ENCODE data around the gene NKD1. TPM values are rescaled to one million over a fixed set of nuclear protein-coding genes. Genes with fewer than 3 reads are reported as not detected.

Gene NKD1
- total and polyA plus RNA-seq, 7 donors, result under 0.01 to 18.0 (median 6.7) TPM

DNA sequence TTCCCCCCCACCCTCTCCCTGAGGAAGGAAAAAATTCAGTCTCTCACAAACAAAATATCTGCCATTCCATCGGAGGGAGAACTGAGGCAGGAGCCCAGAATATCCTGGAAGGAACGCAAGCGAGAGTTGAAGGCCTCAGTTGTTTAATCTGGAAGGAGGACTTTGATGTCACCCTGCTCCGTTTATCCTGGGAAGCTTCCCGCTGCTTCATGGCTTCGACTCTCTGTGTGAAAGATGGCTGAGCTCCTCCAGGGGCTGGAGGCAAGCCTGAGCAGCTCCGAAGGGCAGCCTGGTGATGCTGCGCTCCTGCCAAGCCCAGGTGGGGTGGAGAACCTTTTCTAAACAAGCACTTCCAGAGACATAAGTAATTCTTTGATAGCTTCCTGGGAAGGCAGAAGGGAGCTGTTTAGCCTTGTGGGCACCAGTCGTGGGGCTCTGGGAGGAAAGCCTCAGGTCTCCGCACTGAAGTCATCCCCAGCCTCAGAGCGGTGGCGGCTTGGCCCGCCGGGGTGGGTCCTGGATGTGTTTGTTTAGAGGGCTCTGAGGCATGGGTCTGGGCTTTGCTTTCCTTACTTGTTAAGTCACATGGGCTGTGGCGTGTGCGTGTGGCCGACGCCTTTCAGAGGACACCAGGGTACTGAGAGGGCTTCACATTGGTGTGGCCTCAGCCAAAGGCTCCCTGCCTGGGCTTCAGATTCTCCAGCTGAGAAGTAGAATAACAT, 7.9 kb downstream of the NKD1 start:
- intact Hi-C loops (cut with DNase I), result no loop called here
- WGBS, 2 donors, result 89 to 94% methylated on average over 18 of the region's 18 CpGs

DNA sequence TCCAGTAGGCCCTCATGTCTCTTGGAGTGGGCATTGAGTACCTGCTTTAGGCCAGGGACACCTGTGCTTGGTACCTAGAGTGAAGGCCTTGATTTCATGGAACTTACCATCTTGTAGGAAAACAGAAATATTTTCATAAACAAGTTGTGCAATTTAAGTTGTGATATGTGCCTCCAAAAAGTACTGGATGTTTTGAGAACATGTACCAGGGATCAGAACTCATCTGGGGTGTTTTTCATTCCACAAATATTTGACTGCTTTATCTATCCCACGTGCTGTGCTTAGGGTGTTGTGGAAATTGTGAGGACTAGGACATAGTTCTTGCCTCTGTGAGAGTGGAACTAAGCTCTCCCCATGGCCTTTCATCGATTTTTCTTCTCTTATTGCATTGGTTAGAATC, 8.8 kb downstream of the NKD1 start:
- intact Hi-C loops (cut with DNase I), result no loop called here
- 87 to 91% methylated on average over 2 of the region's 2 CpGs for WGBS, 2 donors
- Histone ChIP-seq H3K9me3 (no peaks in the 10 kb centered on the region), H3K36me3 (peaks cover 0 to 32% (median 3%) of the 10 kb centered on the region in 4 donors), H3K4me3 (no peak overlapping the region), H3K27ac (peak overlapping the region in 1 of 4 donors; percentile 80), H3K4me1 (peaks cover 0 to 14% (median 0%) of the 10 kb centered on the region in 4 donors), H3K27me3 (no peaks in the 10 kb centered on the region)
- no peak for TF ChIP-seq EP300 (IDR thresholded peaks at IDR 0.05)
- no peak for DNase-seq

More for the DNA sequence above, 7.9 kb downstream of the NKD1 start:
- Histone ChIP-seq H3K27me3 (no peaks in the 10 kb centered on the region), H3K27ac (peak overlapping the region; percentile 19 to 80 (median 42)), H3K4me1 (peaks cover 0 to 18% (median 0%) of the 10 kb centered on the region in 4 donors), H3K36me3 (peaks cover 0 to 24% (median 3%) of the 10 kb centered on the region in 4 donors), H3K9me3 (no peaks in the 10 kb centered on the region), H3K4me3 (no peak overlapping the region)
- TF ChIP-seq POLR2AphosphoS5 (IDR thresholded peaks at IDR 0.05) (no peak), EP300 (IDR thresholded peaks at IDR 0.05) (no peak), POLR2A (IDR thresholded peaks at IDR 0.05) (no peak)
- TF ChIP-seq, protein P1, sequence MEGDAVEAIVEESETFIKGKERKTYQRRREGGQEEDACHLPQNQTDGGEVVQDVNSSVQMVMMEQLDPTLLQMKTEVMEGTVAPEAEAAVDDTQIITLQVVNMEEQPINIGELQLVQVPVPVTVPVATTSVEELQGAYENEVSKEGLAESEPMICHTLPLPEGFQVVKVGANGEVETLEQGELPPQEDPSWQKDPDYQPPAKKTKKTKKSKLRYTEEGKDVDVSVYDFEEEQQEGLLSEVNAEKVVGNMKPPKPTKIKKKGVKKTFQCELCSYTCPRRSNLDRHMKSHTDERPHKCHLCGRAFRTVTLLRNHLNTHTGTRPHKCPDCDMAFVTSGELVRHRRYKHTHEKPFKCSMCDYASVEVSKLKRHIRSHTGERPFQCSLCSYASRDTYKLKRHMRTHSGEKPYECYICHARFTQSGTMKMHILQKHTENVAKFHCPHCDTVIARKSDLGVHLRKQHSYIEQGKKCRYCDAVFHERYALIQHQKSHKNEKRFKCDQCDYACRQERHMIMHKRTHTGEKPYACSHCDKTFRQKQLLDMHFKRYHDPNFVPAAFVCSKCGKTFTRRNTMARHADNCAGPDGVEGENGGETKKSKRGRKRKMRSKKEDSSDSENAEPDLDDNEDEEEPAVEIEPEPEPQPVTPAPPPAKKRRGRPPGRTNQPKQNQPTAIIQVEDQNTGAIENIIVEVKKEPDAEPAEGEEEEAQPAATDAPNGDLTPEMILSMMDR (IDR thresholded peaks at IDR 0.05), result no peak
- DNase-seq, result no peak

DNA sequence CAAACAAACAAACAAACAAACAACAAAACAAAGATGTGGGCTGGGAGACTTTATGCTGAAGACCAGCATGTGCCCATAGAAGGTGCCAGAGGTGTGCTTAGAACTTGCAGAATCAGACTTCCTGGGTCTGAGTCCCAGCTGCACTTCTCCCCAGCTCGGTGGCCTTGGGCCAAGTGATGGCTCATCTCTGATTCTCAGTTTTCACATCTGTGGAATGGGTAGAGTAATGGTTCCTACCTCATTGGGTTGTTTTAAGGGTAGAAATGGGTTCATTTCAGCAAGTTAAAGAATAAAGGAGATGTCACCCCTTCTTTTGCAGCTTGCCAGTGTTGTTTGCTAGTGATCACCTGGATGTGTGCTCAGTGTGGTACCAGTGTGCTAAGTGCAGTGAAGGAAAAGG, 10.7 kb downstream of the NKD1 start:
- peaks cover 0 to 39% (median 7%) of the 10 kb centered on the region in 4 donors for H3K36me3 ChIP-seq
- H3K27ac ChIP-seq, result no peak overlapping the region
- no peak for DNase-seq
- H3K4me3 ChIP-seq, result no peak overlapping the region
- TF ChIP-seq POLR2A (IDR thresholded peaks at IDR 0.05) (no peak), EP300 (IDR thresholded peaks at IDR 0.05) (no peak), POLR2AphosphoS5 (IDR thresholded peaks at IDR 0.05) (no peak)
- TF ChIP-seq, protein P1 (IDR thresholded peaks at IDR 0.05), result no peak
- no peaks in the 10 kb centered on the region for H3K9me3 ChIP-seq
- no peaks in the 10 kb centered on the region for H3K27me3 ChIP-seq
- peaks cover 0 to 15% (median 0%) of the 10 kb centered on the region in 4 donors for H3K4me1 ChIP-seq
- intact Hi-C loops (cut with DNase I), result no loop called here
- 82 to 83% methylated on average over 1 of the region's 1 CpG for WGBS, 2 donors

- H3K27ac ChIP-seq, result no peak overlapping the region
- 94 to 95% methylated on average over 6 of the region's 6 CpGs for WGBS, 2 donors
- peaks cover 0 to 20% (median 0%) of the 10 kb centered on the region in 4 donors for H3K4me1 ChIP-seq
- TF ChIP-seq, protein P1 (IDR thresholded peaks at IDR 0.05), result no peak
- no peak for TF ChIP-seq POLR2A (IDR thresholded peaks at IDR 0.05)
- no peak for TF ChIP-seq EP300 (IDR thresholded peaks at IDR 0.05)
- no peak for TF ChIP-seq POLR2AphosphoS5 (IDR thresholded peaks at IDR 0.05)
- no peak for DNase-seq
- H3K9me3 ChIP-seq, result no peaks in the 10 kb centered on the region
- intact Hi-C loops (cut with DNase I), result no loop called here
- peaks cover 0 to 39% (median 7%) of the 10 kb centered on the region in 4 donors for H3K36me3 ChIP-seq
- H3K27me3 ChIP-seq, result no peaks in the 10 kb centered on the region
- no peak overlapping the region for H3K4me3 ChIP-seq
Observed at GRCh38 chr16:50559342-50559741, 11.1 kb downstream of the NKD1 start.

GRCh38 chr16:50559804-50560514, 11.8 kb downstream of the NKD1 start:
- no peaks in the 10 kb centered on the region for H3K9me3 ChIP-seq
- H3K27me3 ChIP-seq, result no peaks in the 10 kb centered on the region
- H3K36me3 ChIP-seq, result peaks cover 0 to 39% (median 7%) of the 10 kb centered on the region in 4 donors
- DNase-seq, result no peak
- H3K4me1 ChIP-seq, result peaks cover 0 to 22% (median 0%) of the 10 kb centered on the region in 4 donors
- intact Hi-C loops (cut with DNase I), result no loop called here
- 91 to 95% methylated on average over 13 of the region's 13 CpGs for WGBS, 2 donors
- TF ChIP-seq, protein P1 (IDR thresholded peaks at IDR 0.05), result no peak
- TF ChIP-seq POLR2A (IDR thresholded peaks at IDR 0.05), result no peak
- no peak for TF ChIP-seq EP300 (IDR thresholded peaks at IDR 0.05)
- TF ChIP-seq POLR2AphosphoS5 (IDR thresholded peaks at IDR 0.05), result no peak
- no peak overlapping the region for H3K27ac ChIP-seq
- no peak overlapping the region for H3K4me3 ChIP-seq

Measured in sigmoid colon (tissue), 7 donors.